Esophagus muscularis mucosa (tissue), 3 donors: ENCODE data around the gene IRAG1.

Experiments used
- CTCF ChIP-seq, 3 experiments: fragments of 200-600 bp in 2 of 3; fragments of 450-650 bp in 1 of 3; sonication (generic) in 2 of 3; IDR thresholded peaks; one replicate each; pipeline ENCODE4 v1.5.1; 2017 to 2019; ENCODE audit warnings: antibody characterized with exemption in 3 of 3, mild to moderate bottlenecking in 2 of 3, moderate library complexity in 1 of 3
- EP300 ChIP-seq: sonication (generic); formaldehyde crosslinking; IDR thresholded peaks from one replicate; pipeline ENCODE4 v1.6.1; 2017; ENCODE audit warnings: antibody characterized with exemption

- TF ChIP-seq CTCF (IDR thresholded peaks at IDR 0.05) (no peak), EP300 (no peak)
Measured at GRCh38 chr11:10650630-10651029, 42.9 kb downstream of the IRAG1 start.
